ENCODE results near the gene RASL11B.

GRCh38 chr4:52890521-52890791 is 28.3 kb downstream of the RASL11B start:
- no peak for TF ChIP-seq CTCF (conservative IDR thresholded peaks at IDR 0.05; ENCODE audit: low read length)
- no peak for TF ChIP-seq EZH2phosphoT487 (IDR thresholded peaks at IDR 0.05; ENCODE audit: borderline replicate concordance)

Measured in Loucy (cell line).